GM12878 (cell line): Measurements from ENCODE around the gene LIM2. TPM values are rescaled to one million over a fixed set of nuclear protein-coding genes. Genes with fewer than 3 reads are reported as not detected.

Source experiments
- ATAC-seq: fragments of 200-7000 bp; cut with Tn5 transposase; 3 replicates; pipeline ENCODE4 v1.9.1; 2020; ENCODE audit warnings: mild to moderate bottlenecking, moderate library complexity
- BruUV-seq: library from RNA; stranded (reverse); fragments of 400-500 nt; replicated peaks from 2 replicates; lab custom pipeline; 2021; lab: Mats Ljungman, UMichigan
- CTCF ChIA-PET: fragments of 300-600 bp; sonication (Branson Sonifier 250); formaldehyde crosslinking; extraction: SDS; loops from one replicate; lab custom pipeline; 2021; ENCODE audit warnings: inconsistent platforms; lab: Yijun Ruan, JAX
- POLR2A ChIA-PET: fragments of 350-600 bp; formaldehyde crosslinking; extraction: SDS; loops from one replicate; lab custom pipeline; 2021; ENCODE audit warnings: inconsistent platforms; lab: Charles Lee
- RAD21 ChIA-PET: fragments of 300-600 bp; sonication (Branson Sonifier 250); formaldehyde crosslinking; loops from one replicate; lab custom pipeline; 2023; ENCODE audit warnings: antibody characterized with exemption; ENCODE audit not compliant: unreplicated experiment; lab: Charles Lee
- SMC1A ChIA-PET: fragments of 300-600 bp; sonication (Branson Sonifier 250); formaldehyde crosslinking; loops from one replicate; lab custom pipeline; 2023; ENCODE audit not compliant: unreplicated experiment, uncharacterized antibody; lab: Charles Lee
- DNase-seq: peaks from one replicate; pipeline ENCODE4 v3.0.0-alpha.2; 2011; ENCODE audit warnings: low read depth, low spot score
- FAIRE-seq: peaks from 3 replicates; lab custom pipeline; 2011; peaks lifted over from hg19 to GRCh38; lab: Jason Lieb, UNC
- H2AFZ ChIP-seq: 2 replicates; pipeline ENCODE4 v1.6.0; 2011; ENCODE audit warnings: low read depth, low read length, control low read depth; ENCODE audit not compliant: control insufficient read depth
- H3K27ac ChIP-seq: 2 replicates; pipeline ENCODE4 v1.5.1; 2011; ENCODE audit warnings: control low read depth; ENCODE audit not compliant: control insufficient read depth, insufficient read depth
- H3K27me3 ChIP-seq, 2 experiments: replicated peaks in 1 of 2; 2 replicates each; pipeline versions ENCODE4 v1.6.0 to v1.6.1; 2011; ENCODE audit warnings: low read length in 1 of 2; ENCODE audit not compliant: control insufficient read depth in 2 of 2, insufficient read depth in 2 of 2
- H3K36me3 ChIP-seq, 2 experiments: 2 replicates each; pipeline ENCODE4 v1.5.1; 2011; ENCODE audit warnings: low read length in 1 of 2; ENCODE audit not compliant: control insufficient read depth in 2 of 2, insufficient read depth in 2 of 2
- H3K4me1 ChIP-seq: 2 replicates; pipeline ENCODE4 v1.6.1; 2011; ENCODE audit warnings: mild to moderate bottlenecking, low read length, moderate library complexity, mixed read lengths; ENCODE audit not compliant: control insufficient read depth, insufficient read depth
- H3K4me2 ChIP-seq: 2 replicates; pipeline ENCODE4 v1.6.0; 2011; ENCODE audit warnings: control low read depth; ENCODE audit not compliant: control insufficient read depth, insufficient read depth
- H3K4me3 ChIP-seq: fragments of 200-600 bp; sonication (generic); 2 replicates; pipeline ENCODE4 v1.5.1; 2016
- H3K79me2 ChIP-seq: 2 replicates; pipeline ENCODE4 v1.6.0; 2011; ENCODE audit warnings: low read length; ENCODE audit not compliant: control insufficient read depth, insufficient read depth
- H3K9ac ChIP-seq: 2 replicates; pipeline ENCODE4 v1.8.0; 2011; ENCODE audit warnings: low read length, control low read depth, mixed read lengths; ENCODE audit not compliant: control insufficient read depth, insufficient read depth
- H3K9me3 ChIP-seq: replicated peaks from 3 replicates; pipeline ENCODE4 v1.5.1; 2011; ENCODE audit warnings: mild to moderate bottlenecking, low read length; ENCODE audit not compliant: control insufficient read depth, insufficient read depth
- H4K20me1 ChIP-seq: 2 replicates; pipeline ENCODE4 v1.6.0; 2011; ENCODE audit not compliant: control insufficient read depth, insufficient read depth
- CBFB ChIP-seq: IDR thresholded peaks from 2 replicates; pipeline ENCODE4 v1.6.1; 2016; ENCODE audit warnings: antibody characterized with exemption, low read depth
- CEBPB ChIP-seq, 2 experiments: fragments of 150-350 bp in 1 of 2; IDR thresholded peaks; 2 replicates each; pipeline ENCODE4 v1.6.1; 2012 to 2014; ENCODE audit warnings: low read depth in 2 of 2, low read length in 2 of 2, borderline replicate concordance in 1 of 2, inconsistent platforms in 1 of 2
- CREM ChIP-seq: IDR thresholded peaks from 2 replicates; pipeline ENCODE4 v1.6.1; 2014; ENCODE audit warnings: antibody characterized with exemption, low read depth
- E2F4 ChIP-seq: IDR thresholded peaks from 2 replicates; pipeline ENCODE4 v1.6.1; 2012; ENCODE audit warnings: low read depth, low read length, improper control_type of control experiment
- ELK1 ChIP-seq: IDR thresholded peaks from 2 replicates; pipeline ENCODE4 v1.6.1; 2012; ENCODE audit warnings: low read depth, low read length, improper control_type of control experiment
- HCFC1 ChIP-seq: fragments of 150-350 bp; IDR thresholded peaks from 2 replicates; pipeline ENCODE4 v1.6.1; 2014; ENCODE audit warnings: low read length
- IKZF2 ChIP-seq, 2 experiments: fragments of 450-650 bp; IDR thresholded peaks; 2 replicates each; pipeline ENCODE4 v1.6.1; 2017; ENCODE audit warnings: mild to moderate bottlenecking in 2 of 2, moderate library complexity in 2 of 2
- IRF4 ChIP-seq: IDR thresholded peaks from 2 replicates; pipeline ENCODE4 v1.6.1; 2011; ENCODE audit warnings: low read depth, low read length
- MAX ChIP-seq: IDR thresholded peaks from 2 replicates; pipeline ENCODE4 v1.6.1; 2012; ENCODE audit warnings: low read depth, low read length, improper control_type of control experiment
- MTA2 ChIP-seq: fragments of 450-650 bp; IDR thresholded peaks from 2 replicates; pipeline ENCODE4 v1.6.1; 2016; ENCODE audit warnings: low read depth, mild to moderate bottlenecking, moderate library complexity
- NKRF ChIP-seq: fragments of 450-650 bp; conservative IDR thresholded peaks from 2 replicates; pipeline ENCODE4 v1.6.1; 2017; ENCODE audit warnings: mild to moderate bottlenecking, moderate library complexity
- PKNOX1 ChIP-seq: fragments of 450-650 bp; IDR thresholded peaks from 2 replicates; pipeline ENCODE4 v1.6.1; 2016; ENCODE audit warnings: mild to moderate bottlenecking
- PML ChIP-seq: IDR thresholded peaks from 2 replicates; pipeline ENCODE4 v1.6.1; 2012; ENCODE audit warnings: low read length, inconsistent platforms
- POLR2A ChIP-seq: IDR thresholded peaks from 2 replicates; pipeline ENCODE4 v1.6.1; 2011; ENCODE audit warnings: low read depth, mild to moderate bottlenecking, low read length
- RBBP5 ChIP-seq: fragments of 200-600 bp; sonication (generic); conservative IDR thresholded peaks from 2 replicates; pipeline ENCODE4 v1.6.1; 2016
- RFX5 ChIP-seq: IDR thresholded peaks from 2 replicates; pipeline ENCODE4 v1.6.1; 2011; ENCODE audit warnings: low read depth, low read length, improper control_type of control experiment
- SP1 ChIP-seq: IDR thresholded peaks from one replicate; pipeline ENCODE4 v1.6.1; 2011; ENCODE audit warnings: low read depth, low read length
- YY1 ChIP-seq: IDR thresholded peaks from 2 replicates; pipeline ENCODE4 v1.6.1; 2011; ENCODE audit warnings: low read depth, mild to moderate bottlenecking, low read length
- WGBS: methylation state at CpG from one replicate; pipeline ENCODE4 v1.1.6; 2016; ENCODE audit warnings: low lambda C conversion rate; ENCODE audit not compliant: insufficient replicate concordance, insufficient coverage; ENCODE audit errors: missing lambda C conversion rate; 5-methylcytosine and 5-hydroxymethylcytosine counted together
- in situ Hi-C: fragments of 300-500 bp; cut with MboI; formaldehyde crosslinking; loops from 9 replicates; pipeline ENCODE4 v1.14.3; 2018; ENCODE audit warnings: mixed read lengths
- intact Hi-C: fragments of 100-400 bp; cut with micrococcal nuclease; formaldehyde crosslinking; loops from one replicate; pipeline ENCODE4 v1.14.2; 2022; ENCODE audit not compliant: unreplicated experiment
- polyA plus RNA-seq, 11 experiments: library from polyadenylated mRNA; depleted of rRNA in 4 of 11; unstranded in 6 of 11; stranded (reverse) in 5 of 11; fragments of >200 nt; fragmentation: Nextera tagmentation in 4 of 11; fragmentation: Illumina TruSeq in 1 of 11; extraction: Ambion mirVana in 4 of 11; extraction: Trizol in 1 of 11; gene quantifications; 1 replicate in 1 of 11; 2 replicates in 10 of 11; pipeline versions ENCODE4 v1.2.1 to v1.2.3, GENCODE V29; 2011 to 2016; ENCODE audit warnings: inconsistent platforms in 2 of 11, missing spikeins in 2 of 11, low read depth in 1 of 11
- total RNA-seq, 4 experiments: library from RNA; depleted of rRNA in 3 of 4; stranded (reverse); fragments of >200 nt in 3 of 4; fragmentation: Illumina TruSeq in 1 of 4; extraction: Trizol in 1 of 4; gene quantifications; 2 replicates each; pipeline versions ENCODE4 v1.2.1 to v1.2.3, GENCODE V29; 2013 to 2021

Gene LIM2
- total and polyA plus RNA-seq, 10 of the 15 experiments (the other 5 are each of a cell fraction or from before 2014, with no cell fraction given) = not detected

GRCh38 chr19:51389143-51389542 is 1.4 kb upstream of the LIM2 start:
- ChIA-PET CTCF (no interaction called here), POLR2A (no interaction called here), SMC1A (interaction anchor here (0.6 kb wide), 2 partner anchors 7 to 46 kb away, joined by 3 read pairs; no protein-coding TSS in a partner anchor), RAD21 (no interaction called here)
- 73% methylated on average over 14 of the region's 14 CpGs for WGBS
- DNase-seq (no peak), ATAC-seq (no peak), FAIRE-seq (no peak)
- H3K9me3 ChIP-seq = no peaks in the 10 kb centered on the region
- no peaks in the 10 kb centered on the region for H4K20me1 ChIP-seq
- no peak overlapping the region for H2AFZ ChIP-seq
- H3K36me3 ChIP-seq = no peaks in the 10 kb centered on the region
- no peaks in the 10 kb centered on the region for H3K27me3 ChIP-seq
- in situ Hi-C loops = loop anchor here (25.0 kb wide), 1 partner anchor 1148 kb away; the partner anchor contains the start of gene ZNF808
- H3K9ac ChIP-seq = no peak overlapping the region
- peaks cover 9% of the 10 kb centered on the region for H3K4me1 ChIP-seq
- TF ChIP-seq NKRF (no peak), RFX5 (no peak), SP1 (no peak), ELK1 (no peak), PML (no peak), CEBPB (IDR thresholded peaks at IDR 0.05; ENCODE audit: borderline replicate concordance in 1 of 2, low read depth in 2 of 2, low read length in 2 of 2) (no peak), YY1 (no peak), IRF4 (no peak), MTA2 (no peak), IKZF2 (IDR thresholded peaks at IDR 0.05) (no peak), MAX (no peak), PKNOX1 (no peak), CREM (no peak), RBBP5 (no peak), HCFC1 (no peak), E2F4 (no peak), POLR2A (no peak), CBFB (no peak)
- no peaks in the 10 kb centered on the region for H3K79me2 ChIP-seq
- intact Hi-C loops = no loop called here
- no peak overlapping the region for H3K4me2 ChIP-seq
- BruUV-seq = no TSS peak
- no peak overlapping the region for H3K27ac ChIP-seq
- H3K4me3 ChIP-seq = no peak overlapping the region
